NCI-H1105 (cell line): Measurements from ENCODE around the gene ANAPC4.

Experiments
- DNase-seq: peaks from one replicate; lab custom pipeline; 2025; lab: John Stamatoyannopoulos, UW

Gene ANAPC4

DNA sequence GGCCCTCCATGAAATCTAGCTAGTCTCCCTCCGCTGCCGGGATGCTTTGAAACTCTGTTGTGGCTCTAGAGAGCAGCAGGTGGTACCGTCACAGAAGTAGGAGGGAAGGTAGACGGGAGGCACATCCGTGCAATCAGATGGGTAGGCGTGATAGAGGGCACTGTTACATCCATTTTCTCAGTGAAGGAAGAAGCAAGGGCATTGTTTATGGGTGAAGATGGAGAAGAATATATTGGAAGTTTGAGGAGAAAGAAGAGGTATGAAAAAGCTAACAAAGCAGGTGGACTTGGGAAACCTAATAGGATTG, 1.3 kb downstream of the ANAPC4 start:
- DNase-seq = no peak

DNA sequence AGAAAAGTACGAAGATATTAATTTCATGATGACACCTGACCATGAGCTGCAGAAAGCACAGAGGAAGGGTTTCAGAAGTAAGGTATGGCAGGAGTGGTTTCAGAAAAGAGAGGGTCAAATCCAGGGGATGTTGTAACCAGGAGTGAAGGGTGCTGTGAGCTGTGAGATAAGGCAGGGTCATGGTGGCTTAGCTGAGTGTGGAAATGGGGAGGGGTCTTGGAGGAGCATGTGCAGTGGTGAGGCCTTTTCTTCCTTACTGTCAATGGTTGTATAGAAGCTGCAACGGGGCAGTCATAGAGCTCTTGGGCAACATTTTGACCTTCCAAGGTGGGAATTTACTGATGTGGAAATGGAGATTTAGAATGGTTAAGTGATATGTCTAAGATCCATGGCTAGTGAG, 2.5 kb downstream of the ANAPC4 start:
- no peak for DNase-seq

DNA sequence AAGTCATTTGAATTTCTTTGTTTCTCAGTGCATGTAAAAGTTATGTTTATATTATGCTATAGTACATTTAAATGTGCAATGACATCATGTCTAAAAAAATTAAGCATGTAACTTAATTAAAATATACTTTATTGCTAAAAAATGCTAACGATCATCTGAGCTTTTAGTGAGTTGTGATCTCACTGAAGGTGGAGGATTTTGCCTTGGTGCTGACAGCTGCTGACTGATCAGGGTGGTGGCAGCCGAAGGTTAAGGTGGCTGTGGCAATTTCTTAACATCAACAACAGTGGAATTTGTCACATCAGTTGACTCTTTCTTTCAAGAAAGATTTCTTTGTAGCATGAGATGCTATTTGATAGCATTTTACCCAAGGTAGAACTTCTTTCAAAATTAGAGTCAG, 6.6 kb downstream of the ANAPC4 start:
- no peak for DNase-seq

DNA sequence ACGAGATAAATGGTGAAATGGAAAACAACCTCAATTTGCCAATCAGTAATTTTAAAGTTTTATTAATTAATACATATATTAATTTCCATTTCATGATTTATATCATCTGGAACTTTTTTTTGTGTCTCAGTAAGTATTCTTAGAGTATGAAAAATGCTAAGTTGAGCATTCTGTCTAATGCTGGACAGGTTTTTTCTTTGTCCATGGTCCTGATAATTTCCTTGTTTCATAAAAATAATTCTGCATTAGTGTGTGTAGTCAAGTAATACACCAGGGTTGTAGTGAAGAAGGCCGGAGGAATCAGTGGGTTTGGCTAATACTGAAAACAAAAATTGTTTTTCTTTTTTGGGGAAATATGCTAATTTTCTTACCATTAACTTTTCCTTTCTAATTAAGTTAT, 9.9 kb downstream of the ANAPC4 start:
- no peak for DNase-seq

DNA sequence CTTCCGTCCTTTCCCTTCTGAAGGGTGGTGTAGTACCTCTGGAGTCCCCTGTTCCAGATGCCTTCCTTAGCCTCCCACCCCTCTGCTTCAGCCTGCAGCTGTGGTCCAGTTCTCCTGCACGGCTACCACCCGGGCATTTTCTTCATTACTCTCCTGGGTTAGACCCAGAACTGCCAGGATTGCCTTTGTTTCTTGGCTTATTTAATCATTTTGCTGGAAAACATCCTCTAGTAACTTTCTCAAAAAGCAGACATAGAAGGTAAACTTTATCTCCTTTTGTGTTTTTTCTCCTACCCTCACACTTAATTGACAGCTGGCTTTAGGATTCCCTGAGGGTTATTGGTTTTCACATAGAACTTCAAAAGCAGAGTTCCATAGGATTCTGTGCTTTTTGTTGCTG, 20.2 kb downstream of the ANAPC4 start:
- DNase-seq = no peak

DNA sequence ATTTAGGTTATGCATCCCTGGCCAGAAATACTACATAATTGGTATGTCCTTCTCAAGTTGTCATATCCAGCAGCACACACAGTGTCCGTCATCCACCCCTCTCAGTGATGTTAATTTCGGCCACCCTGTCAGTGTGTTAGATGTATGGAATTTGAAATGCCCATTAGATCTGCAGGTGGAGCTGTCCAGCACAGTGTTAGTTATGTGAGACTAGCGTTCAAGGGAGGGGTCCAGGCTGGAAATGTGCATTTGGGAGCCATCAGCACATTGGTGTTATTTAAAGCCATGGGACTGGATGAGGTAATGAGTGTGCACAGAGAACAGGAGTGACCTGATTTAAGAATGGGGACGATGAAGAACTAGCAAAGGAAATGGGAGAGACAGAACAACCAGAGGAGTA, 22.4 kb downstream of the ANAPC4 start:
- no peak for DNase-seq

DNA sequence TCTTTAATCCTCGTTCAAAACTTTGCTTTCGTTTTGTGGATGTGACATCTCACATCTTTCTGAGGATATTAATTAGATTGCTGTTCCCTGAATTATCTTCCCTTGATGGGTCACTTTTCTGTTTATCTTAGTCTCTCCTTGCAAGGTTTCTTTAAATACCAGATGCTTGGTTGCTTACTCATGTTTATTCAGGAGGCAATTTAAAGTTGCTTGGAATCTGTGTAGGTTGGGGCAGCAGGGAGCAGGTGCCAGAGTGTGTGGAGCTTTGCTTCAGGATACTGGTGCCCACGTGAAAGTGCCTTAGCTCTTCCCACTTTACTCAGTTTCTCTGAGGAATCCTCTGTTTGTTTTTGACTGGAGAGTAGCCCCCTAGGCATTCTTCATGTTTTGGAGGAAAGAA, 24.0 kb downstream of the ANAPC4 start:
- DNase-seq = no peak

DNA sequence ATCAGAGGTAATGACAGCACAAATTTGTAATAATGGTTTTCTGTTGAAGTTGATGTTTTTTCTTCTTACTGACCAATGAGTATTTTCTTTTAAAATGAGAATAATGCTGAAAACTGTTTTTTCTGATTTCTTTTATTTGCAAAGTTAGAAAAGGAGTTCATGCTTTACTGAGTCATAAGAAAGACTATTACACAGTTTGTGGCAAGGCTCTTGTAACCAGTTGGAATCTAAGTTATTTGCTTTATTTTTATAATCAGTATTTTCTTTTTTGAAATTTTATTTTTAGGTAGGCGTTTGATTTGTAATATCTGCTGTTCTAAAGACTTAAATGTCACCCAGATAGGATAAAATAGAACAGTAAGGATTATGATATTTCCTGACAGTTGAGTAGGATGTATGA, 25.5 kb downstream of the ANAPC4 start:
- DNase-seq = no peak

DNA sequence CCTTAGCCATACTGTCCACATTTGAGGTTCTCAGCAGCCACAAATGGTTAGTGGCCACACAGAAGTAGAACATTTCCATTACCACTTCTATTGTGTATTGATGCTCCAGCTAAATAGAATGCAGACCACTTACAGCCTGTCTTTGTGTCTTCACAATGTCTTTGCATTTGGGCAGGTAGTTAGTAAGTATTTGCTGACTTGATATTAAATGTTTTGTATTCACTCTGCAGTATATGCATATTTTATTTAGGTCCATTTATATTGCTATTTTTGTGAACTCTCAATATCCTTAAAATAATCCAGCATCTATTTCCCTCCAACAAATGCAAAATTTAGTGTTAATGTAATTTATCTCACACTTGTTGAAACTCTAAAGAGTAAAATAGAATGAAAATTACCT, 26.6 kb downstream of the ANAPC4 start:
- no peak for DNase-seq

DNA sequence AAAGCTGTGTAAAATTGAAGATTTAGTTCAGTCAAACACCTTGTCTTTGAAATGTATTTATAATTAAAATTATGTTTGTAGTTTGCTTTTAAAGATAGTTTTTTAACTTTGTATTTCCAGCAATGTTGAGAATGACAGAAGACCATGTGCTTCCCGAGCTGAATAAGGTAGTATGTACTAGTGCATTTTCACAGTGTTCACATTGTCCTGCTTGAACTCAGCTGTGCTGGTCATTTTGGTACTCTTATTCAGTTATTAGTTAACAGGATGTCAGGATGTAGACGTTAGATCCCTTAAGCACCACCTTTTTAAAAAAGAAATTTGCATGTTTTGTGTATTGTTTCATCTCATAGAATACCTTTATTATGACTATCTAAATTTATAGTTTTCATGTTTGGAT, 28.4 kb downstream of the ANAPC4 start:
- DNase-seq = no peak

DNA sequence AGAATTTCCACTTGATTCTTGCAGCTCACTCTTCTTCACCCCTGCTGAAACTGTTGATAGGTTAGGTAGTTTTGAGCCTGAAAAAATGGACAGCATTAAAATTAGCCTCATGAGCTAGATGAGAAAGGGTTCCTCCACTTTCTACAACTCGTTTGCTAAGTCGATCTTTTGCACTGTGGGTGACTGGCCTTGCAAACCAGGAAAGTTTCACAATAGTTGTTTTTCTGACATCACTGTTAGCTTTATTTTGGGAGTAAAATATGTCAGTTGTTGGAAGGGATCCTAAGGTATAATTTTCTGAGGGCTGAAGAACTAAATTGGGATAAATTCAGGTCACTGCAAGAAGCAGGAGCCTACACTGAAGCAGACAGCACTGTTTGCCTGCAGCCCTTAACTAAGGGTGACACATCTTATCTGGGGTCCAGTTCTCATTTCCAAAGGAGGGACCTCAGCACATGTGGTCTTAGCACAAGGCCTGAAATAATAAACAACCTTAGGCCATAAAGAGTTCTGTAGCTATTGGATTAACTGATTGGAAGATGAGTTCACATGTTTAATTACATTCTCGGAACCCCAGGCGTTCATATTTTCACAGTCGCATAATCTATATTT, 29.1 kb downstream of the ANAPC4 start:
- DNase-seq = no peak

DNA sequence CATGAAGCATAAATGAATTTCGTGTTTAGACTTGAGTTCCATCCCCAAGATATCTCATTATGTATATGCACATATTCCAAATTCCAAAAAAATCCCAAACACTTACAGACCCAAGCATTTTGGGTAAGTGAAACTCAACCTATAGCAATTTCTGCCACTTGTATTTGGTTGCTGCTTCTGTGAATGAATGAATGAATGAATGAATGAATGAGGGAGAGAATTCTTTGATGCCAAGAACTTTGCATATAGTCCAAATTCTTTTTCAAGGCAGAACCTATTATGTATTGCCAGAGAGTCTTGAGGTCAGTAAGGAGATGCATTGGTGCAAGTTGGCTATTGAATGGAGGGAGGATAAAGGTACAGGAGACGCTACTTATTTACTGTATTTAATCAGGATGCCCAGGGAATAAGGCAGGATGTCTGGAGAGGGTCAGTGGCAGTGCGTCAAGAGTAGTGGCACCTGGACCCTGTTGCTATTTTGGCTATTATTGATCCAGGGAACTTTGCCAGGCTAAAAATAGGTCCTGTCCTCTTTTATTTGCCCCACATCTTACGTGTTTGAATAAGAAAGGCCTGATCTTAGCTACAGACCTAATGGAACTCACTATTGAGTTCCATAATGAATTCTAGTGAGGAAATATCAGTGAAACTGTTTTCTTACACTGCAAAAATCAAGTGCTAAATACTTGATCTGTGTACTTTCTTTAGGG, 33.9 kb downstream of the ANAPC4 start:
- no peak for DNase-seq

DNA sequence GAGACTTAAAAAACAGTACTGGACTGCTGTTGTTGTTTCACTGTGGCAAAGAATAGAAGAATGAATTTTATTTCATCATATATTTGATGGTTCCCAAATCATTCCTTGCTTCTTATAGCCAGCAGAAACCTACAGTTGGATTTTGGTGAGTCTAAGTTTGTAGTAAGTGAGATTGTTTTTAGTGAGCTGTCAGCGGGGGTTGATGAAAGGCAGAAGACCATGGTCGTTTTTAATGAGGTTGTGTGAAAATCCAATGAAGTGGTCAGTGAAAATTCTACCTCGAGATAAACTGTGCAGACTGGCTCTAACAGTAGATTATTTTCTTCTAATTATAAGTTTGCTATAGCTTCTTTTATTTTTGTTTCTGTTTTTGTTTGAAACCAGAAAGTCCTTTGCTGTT, 36.2 kb downstream of the ANAPC4 start:
- DNase-seq = no peak

DNA sequence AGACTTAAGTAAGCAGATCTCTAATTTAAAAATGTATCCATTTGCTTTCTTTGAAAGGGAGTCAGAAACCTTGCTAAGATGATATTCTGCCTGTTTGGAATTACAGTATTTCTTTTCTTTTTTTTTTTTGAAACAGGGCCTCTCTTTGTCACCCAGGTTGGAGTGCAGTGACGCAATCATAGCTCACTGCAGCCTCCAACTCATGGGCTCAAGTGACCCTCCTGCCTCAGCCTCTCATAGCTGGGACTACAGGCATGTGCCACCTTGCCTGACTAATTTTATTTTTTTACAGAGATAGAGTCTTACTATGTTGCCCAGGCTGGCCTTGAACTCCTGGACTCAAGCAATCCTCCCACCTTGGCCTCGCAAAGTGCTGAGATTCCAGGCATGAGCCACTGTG, 40.0 kb downstream of the ANAPC4 start:
- DNase-seq = no peak

DNA sequence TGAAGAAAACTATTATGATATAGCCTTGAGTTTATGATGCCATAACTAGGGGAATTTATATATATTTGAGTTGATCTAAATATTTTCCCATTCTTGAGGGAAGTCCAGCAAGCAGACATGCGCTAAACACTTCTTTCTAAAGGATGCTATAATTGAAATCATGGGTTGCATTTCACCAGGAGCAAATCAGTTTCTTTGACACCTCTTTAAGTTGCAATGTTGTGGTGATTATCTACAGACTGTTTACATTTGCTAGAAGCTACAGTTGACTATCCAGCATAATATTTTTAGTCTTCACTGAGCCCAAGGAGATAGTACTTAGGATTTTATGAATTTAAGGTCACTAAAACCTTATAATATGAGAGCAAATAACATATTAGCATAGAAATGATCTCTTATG, 43.9 kb downstream of the ANAPC4 start:
- no peak for DNase-seq

DNA sequence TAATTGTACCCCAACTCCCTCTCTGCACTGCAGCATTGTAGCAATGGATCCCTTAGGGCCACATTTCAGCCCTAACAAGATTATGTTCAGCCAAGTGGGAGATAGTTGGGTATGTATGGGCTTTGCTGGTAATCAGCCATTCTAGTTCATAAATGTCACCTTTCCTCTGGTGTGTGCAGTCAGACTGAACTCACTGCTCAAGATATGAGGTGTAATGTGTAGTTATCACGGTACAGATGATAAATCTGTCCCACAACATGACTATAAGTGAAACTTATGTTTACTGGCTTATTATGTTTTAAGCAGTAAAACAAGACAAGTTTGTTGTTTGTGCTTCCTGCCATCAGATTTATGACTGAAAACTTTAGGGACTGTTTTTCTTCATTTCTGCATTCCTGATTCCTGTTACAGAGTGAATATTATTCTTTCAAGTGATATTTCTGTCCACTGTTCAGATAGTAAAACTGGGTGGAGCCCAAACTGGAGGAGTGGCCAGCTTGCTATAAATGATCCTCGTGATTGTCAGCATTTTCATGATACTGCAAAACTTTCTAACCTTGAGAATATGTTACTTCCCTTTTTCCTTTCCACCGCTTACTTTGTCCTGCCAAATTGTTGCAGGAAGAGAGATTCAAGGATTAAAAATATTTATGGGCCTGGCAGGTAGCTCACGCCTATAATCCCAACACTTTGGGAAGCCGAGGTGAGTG, 44.9 kb downstream of the ANAPC4 start:
- DNase-seq = no peak

DNA sequence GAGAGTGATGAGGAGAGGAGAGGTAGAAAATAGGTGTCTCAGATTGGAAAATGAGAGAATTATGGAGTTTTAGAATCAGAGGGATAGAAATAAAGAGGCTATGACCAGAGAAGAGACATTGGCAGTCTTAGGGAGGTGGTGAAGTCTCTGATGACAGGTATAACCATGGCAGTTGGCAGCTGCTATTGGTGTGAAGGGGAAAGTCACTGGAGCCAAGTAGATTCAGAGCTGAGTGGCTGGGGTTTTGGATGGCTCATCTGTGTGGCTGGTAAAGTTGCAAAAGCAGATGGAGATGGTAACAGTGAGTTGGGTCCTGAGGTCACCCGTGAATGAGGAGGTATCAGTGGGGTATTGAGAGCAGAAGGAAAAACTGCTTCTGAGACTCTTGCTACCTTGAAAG, 46.5 kb downstream of the ANAPC4 start:
- DNase-seq = no peak

DNA sequence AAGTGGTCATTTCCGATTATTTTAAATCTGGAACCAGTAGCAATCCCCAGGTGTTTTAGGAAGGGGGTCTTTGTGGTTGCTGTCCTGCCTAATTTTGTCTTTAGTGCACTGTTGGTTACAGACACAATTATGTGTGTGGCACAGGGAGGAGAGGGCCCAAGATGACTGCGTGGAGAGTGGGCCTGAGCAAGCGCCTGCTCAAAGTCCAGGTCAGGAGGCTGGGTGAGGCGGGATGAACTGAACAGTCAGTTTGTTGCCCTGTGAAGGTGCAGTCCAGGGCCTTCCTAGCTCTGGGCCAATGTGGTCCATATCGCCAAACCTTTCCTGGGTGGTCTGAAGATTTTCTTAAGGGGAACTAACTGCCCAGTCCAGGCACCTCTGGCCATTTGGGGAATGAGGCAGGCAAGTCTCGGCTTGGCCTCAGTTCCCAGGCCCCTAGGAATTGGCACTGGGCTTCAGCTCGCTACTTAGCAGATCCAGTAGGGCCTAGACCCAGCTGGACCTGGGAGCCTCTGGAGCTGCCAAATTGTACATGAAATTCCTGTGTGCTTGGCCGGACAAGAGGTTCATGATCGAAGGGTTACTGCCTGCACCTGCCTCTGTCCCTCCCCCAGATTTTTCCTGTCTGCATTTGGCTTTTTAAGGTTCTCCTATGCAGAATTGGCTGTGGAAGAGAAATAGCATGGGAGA, 47.6 kb downstream of the ANAPC4 start:
- DNase-seq = no peak

DNA sequence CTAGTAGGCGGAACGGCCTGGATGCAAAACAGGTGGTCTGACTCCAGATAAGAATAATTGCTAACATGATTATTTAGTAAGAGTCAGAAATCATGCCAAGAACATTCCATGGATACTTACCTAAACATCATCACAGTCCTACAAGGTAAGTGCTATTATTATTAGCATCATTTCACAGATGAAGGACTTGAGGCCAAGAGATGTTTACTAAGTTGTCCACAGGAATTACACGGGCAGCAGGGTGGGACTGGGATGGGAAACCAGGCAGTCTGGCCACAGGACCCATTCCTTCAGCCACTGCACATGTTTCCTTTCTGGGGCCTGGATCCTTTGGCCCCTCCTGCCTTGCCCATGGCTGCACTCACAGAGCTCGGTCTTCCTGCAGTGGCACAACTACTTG, 48.3 kb downstream of the ANAPC4 start:
- DNase-seq = no peak

DNA sequence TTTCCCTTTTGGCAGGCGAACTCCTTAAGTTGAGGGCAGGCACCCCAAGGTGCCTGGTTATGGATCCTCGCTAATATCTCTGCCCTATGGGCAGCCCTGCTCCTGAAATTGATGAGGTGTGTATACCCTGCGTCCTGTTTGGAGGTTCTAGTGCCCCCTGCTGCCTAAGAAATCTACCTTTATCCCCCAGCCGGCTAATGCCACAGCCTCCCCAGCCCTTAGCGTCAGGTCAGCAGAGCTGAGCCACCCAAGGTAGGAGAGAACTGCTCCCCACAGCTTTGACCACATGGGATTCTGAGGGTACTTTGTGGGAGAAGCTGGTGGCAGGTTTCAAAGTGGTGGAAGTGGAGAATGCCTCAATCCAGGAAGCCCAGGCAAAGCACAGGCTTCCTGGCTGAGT, 50.8 kb downstream of the ANAPC4 start:
- DNase-seq = no peak

DNA sequence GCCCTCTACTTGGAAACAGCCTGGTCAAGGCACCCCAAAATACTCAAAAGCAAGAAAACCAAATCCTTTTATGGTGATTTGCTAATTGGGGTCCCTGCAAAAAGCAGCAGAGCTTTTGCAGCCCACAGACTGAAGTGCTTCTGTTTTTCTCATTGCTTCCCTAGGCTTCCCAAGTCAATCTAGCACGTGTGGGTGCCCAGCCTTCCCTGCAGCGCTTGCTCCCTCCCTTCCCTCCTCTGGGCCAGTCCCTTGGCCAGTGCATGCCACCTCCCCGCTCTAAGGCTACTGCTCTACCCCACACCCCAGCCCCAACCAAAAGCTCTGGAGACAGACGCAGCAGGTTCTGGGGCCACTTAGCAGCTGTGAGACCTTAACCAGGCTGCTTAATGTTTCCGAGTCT, 53.6 kb downstream of the ANAPC4 start:
- DNase-seq = no peak

DNA sequence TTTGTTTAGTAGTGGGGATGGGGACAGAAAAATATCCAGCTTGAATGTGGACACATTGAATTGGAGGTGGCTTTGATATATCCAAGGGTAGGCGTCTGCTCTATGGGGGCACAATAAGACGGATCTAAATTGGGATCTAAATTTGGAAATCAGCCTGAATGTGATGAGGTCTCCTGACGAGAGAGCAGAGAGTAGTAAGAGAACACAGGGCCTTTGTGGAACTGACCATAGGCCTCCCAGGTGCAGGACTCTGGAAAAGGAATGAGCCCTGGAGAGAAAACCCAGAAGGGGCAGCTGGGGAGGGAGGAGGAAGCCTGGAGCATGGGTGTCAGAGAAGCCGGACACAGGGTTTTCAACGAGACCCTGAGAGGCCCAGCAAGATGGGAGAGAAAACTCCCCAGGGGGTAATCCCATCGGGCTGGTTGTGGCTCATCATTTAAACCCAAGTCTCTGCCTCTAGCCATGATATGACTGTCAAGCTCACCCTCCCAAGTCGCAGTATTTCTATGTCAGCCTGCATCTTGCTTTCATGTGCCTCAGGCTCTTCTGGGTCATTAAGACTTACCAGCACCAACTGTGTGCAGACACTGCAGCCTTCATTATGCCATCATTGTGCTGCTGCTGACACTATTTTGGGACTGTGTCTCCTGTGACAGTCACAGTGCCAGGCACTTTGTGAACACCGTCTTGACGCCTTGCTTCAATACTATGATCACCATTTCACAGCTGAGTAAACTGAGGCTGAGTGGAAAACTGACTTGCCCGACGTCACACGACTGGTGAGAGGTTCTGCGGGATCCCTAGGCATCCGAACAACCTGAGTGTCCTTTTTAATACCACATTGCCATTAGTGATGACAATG, 57.1 kb downstream of the ANAPC4 start:
- no peak for DNase-seq
